K562 (cell line): ENCODE results near the gene NR3C2. TPM values are rescaled to one million over a fixed set of nuclear protein-coding genes. Genes with fewer than 3 reads are reported as not detected.

Experiments
- ATAC-seq: fragments of 200-7000 bp; cut with Tn5 transposase; 3 replicates; pipeline ENCODE4 v1.9.1; 2020; ENCODE audit warnings: moderate library complexity
- BruUV-seq: library from RNA; stranded (reverse); fragments of 400-500 nt; replicated peaks from 2 replicates; lab custom pipeline; 2021; lab: Mats Ljungman, UMichigan
- CTCF ChIA-PET: fragments of 300-600 bp; formaldehyde crosslinking; extraction: SDS; loops from one replicate; lab custom pipeline; 2021; ENCODE audit warnings: low intra/inter-chr PET ratio; lab: Yijun Ruan, JAX
- POLR2A ChIA-PET: fragments of 300-600, 350-650 bp; sonication (Branson Sonifier 250); formaldehyde crosslinking; extraction: SDS; loops from one replicate; lab custom pipeline; 2021; ENCODE audit warnings: antibody characterized with exemption, inconsistent platforms; lab: Yijun Ruan, JAX
- DNase-seq, 4 experiments: peaks; one replicate each; pipeline versions ENCODE4 v3.0.0 to v3.0.0-alpha.2; 2011 to 2018; ENCODE audit warnings: low spot score in 3 of 4, mixed read lengths in 3 of 4; ENCODE audit errors: extremely low read depth in 1 of 4
- FAIRE-seq: peaks from 2 replicates; lab custom pipeline; 2011; peaks lifted over from hg19 to GRCh38; lab: Jason Lieb, UNC
- H2AFZ ChIP-seq: 2 replicates; pipeline ENCODE4 v1.6.0; 2011; ENCODE audit warnings: low read depth, low read length, control low read depth, inconsistent platforms
- H3K27ac ChIP-seq: fragments of 200-600 bp; 3 replicates; pipeline ENCODE4 v1.8.0; 2011; ENCODE audit warnings: low read depth, mild to moderate bottlenecking, control low read depth, inconsistent platforms, low read length, moderate library complexity, mixed read lengths; ENCODE audit errors: extremely low read depth
- H3K27me3 ChIP-seq, 2 experiments: fragments of 300-600 bp in 1 of 2; 2 replicates in 1 of 2; 3 replicates in 1 of 2; pipeline versions ENCODE4 v1.6.0 to v1.8.0; 2011; ENCODE audit warnings: inconsistent platforms in 2 of 2, low read length in 2 of 2, mild to moderate bottlenecking in 1 of 2, mixed read lengths in 1 of 2, moderate library complexity in 1 of 2; ENCODE audit not compliant: control insufficient read depth in 2 of 2, insufficient read depth in 2 of 2
- H3K36me3 ChIP-seq: fragments of 300-600 bp; 3 replicates; pipeline ENCODE4 v1.8.0; 2011; ENCODE audit warnings: mild to moderate bottlenecking, low read length, inconsistent platforms; ENCODE audit not compliant: control insufficient read depth, insufficient read depth
- H3K4me1 ChIP-seq, 2 experiments: fragments of 200-600 bp in 1 of 2; replicated peaks in 1 of 2; 2 replicates in 1 of 2; 3 replicates in 1 of 2; pipeline versions ENCODE4 v1.5.1 to v1.8.0; 2011; ENCODE audit warnings: inconsistent platforms in 2 of 2, low read length in 2 of 2, mild to moderate bottlenecking in 1 of 2, mixed read lengths in 1 of 2, moderate library complexity in 1 of 2; ENCODE audit not compliant: control insufficient read depth in 2 of 2, insufficient read depth in 2 of 2
- H3K4me2 ChIP-seq: 2 replicates; pipeline ENCODE4 v1.6.1; 2011; ENCODE audit warnings: low read length, control low read depth, inconsistent platforms, mixed read lengths; ENCODE audit not compliant: insufficient read depth
- H3K4me3 ChIP-seq: fragments of 200-600 bp; sonication (generic), shearing (Covaris generic); 2 replicates; pipeline ENCODE4 v1.5.1; 2016; ENCODE audit warnings: control low read depth, inconsistent platforms
- H3K79me2 ChIP-seq: fragments of 200-600 bp; 3 replicates; pipeline ENCODE4 v1.8.0; 2011; ENCODE audit warnings: low read length, inconsistent platforms; ENCODE audit not compliant: control insufficient read depth, insufficient read depth
- H3K9ac ChIP-seq, 2 experiments: 2 replicates each; pipeline versions ENCODE4 v1.6.0 to v1.6.1; 2011; ENCODE audit warnings: low read depth in 2 of 2, low read length in 2 of 2, control low read depth in 1 of 2, inconsistent platforms in 1 of 2, mild to moderate bottlenecking in 1 of 2, mixed read lengths in 1 of 2; ENCODE audit not compliant: insufficient read depth in 1 of 2
- H3K9me1 ChIP-seq: one replicate; pipeline ENCODE4 v1.6.0; 2011; ENCODE audit warnings: inconsistent platforms, mild to moderate bottlenecking, low read length, moderate library complexity; ENCODE audit not compliant: control insufficient read depth, insufficient read depth
- H3K9me3 ChIP-seq: replicated peaks from 2 replicates; pipeline ENCODE4 v1.5.1; 2011; ENCODE audit warnings: low read depth, low read length, inconsistent platforms; ENCODE audit not compliant: control insufficient read depth, insufficient read depth
- H4K20me1 ChIP-seq: replicated peaks from 2 replicates; pipeline ENCODE4 v1.6.1; 2011; ENCODE audit warnings: low read length, inconsistent platforms, mixed read lengths; ENCODE audit not compliant: control insufficient read depth, insufficient read depth
- CBX5 ChIP-seq: IDR thresholded peaks from 2 replicates; pipeline ENCODE4 v1.6.1; 2014; ENCODE audit warnings: low read depth, borderline replicate concordance
- HNRNPLL ChIP-seq: fragments of 200-400 bp; formaldehyde crosslinking; IDR thresholded peaks from 2 replicates; pipeline ENCODE4 v1.6.1; 2017; ENCODE audit warnings: low read length, low read depth, mild to moderate bottlenecking; ENCODE audit not compliant: poor library complexity, severe bottlenecking
- MAZ ChIP-seq, 2 experiments: fragments of 450-650 bp in 1 of 2; sonication (generic) in 1 of 2; formaldehyde crosslinking; IDR thresholded peaks in 1 of 2; conservative IDR thresholded peaks in 1 of 2; 2 replicates each; pipeline versions ENCODE4 v1.4.0 to v1.5.0; 2020; ENCODE audit warnings: mild to moderate bottlenecking in 1 of 2, missing genetic modification reagents in 1 of 2
- MTA3 ChIP-seq: fragments of 450-650 bp; formaldehyde crosslinking; IDR thresholded peaks from 2 replicates; pipeline ENCODE4 v1.6.1; 2017; ENCODE audit warnings: mild to moderate bottlenecking, borderline replicate concordance
- MTF1 ChIP-seq: fragments of 250-450 bp; sonication (Bioruptor Pico); IDR thresholded peaks from 2 replicates; pipeline ENCODE4 v1.9.0; 2021; ENCODE audit warnings: moderate library complexity, mild to moderate bottlenecking, inconsistent platforms, borderline replicate concordance
- NR2C1 ChIP-seq, 2 experiments: fragments of 450-650 bp; IDR thresholded peaks; 2 replicates each; pipeline ENCODE4 v1.6.1; 2017; ENCODE audit warnings: mild to moderate bottlenecking in 2 of 2, antibody characterized with exemption in 1 of 2, inconsistent platforms in 1 of 2, missing compliant biosample characterization in 1 of 2, missing genetic modification characterization in 1 of 2
- SP2 ChIP-seq: IDR thresholded peaks from 2 replicates; pipeline ENCODE4 v1.6.1; 2011; ENCODE audit warnings: mild to moderate bottlenecking, low read depth, low read length, moderate library complexity; ENCODE audit not compliant: poor library complexity, severe bottlenecking; ENCODE audit errors: extremely low read depth
- SUPT5H ChIP-seq: fragments of 450-650 bp; IDR thresholded peaks from 2 replicates; pipeline ENCODE4 v1.6.1; 2016
- ZC3H4 ChIP-seq: sonication (generic); formaldehyde crosslinking; IDR thresholded peaks from 2 replicates; pipeline ENCODE4 v1.9.0; 2021; ENCODE audit warnings: missing genetic modification reagents, borderline replicate concordance
- ZNF384 ChIP-seq: IDR thresholded peaks from 2 replicates; pipeline ENCODE4 v1.6.1; 2012; ENCODE audit warnings: low read depth, low read length, improper control_type of control experiment
- ZNF644 ChIP-seq: fragments of 200-800 bp; sonication (Bioruptor generic); IDR thresholded peaks from 2 replicates; pipeline ENCODE4 v1.6.1; 2016; ENCODE audit warnings: low read depth, missing genetic modification characterization, missing compliant biosample characterization
- WGBS: fragments of 100-300 bp; shearing (Covaris generic); methylation state at CpG from one replicate; pipeline ENCODE4 v1.1.6; 2016; ENCODE audit warnings: low coverage, mixed read lengths; ENCODE audit not compliant: insufficient coverage; ENCODE audit errors: missing lambda C conversion rate; 5-methylcytosine and 5-hydroxymethylcytosine counted together
- in situ Hi-C: fragments of 300-500 bp; cut with MboI; formaldehyde crosslinking; loops from 4 replicates; pipeline ENCODE4 v1.15.0; 2018; ENCODE audit warnings: inconsistent platforms, mixed read lengths
- intact Hi-C: fragments of 100-400 bp; cut with micrococcal nuclease; formaldehyde crosslinking; loops from 2 replicates; pipeline ENCODE4 v1.14.2; 2022
- polyA plus RNA-seq, 8 experiments: library from polyadenylated mRNA; depleted of rRNA in 4 of 8; stranded (reverse) in 5 of 8; unstranded in 3 of 8; fragments of >200 nt; fragmentation: Nextera tagmentation in 2 of 8; fragmentation: Illumina TruSeq in 1 of 8; extraction: Ambion mirVana in 2 of 8; extraction: Trizol in 1 of 8; gene quantifications; 2 replicates each; pipeline versions ENCODE4 v1.2.1 to v1.2.3, GENCODE V29; 2011 to 2014; ENCODE audit warnings: inconsistent platforms in 1 of 8, missing spikeins in 1 of 8
- total RNA-seq, 7 experiments: library from RNA; depleted of rRNA in 6 of 7; stranded (reverse); fragments of >200 nt in 6 of 7; fragmentation: Illumina TruSeq in 2 of 7; extraction: Trizol in 2 of 7; gene quantifications; 2 replicates each; pipeline versions ENCODE4 v1.2.1 to v1.2.3, GENCODE V29; 2011 to 2021; ENCODE audit warnings: low replicate concordance in 1 of 7
- TF ChIP-seq, protein P1 (sequence below): fragments of 450-650 bp; IDR thresholded peaks from 2 replicates; pipeline ENCODE4 v1.6.1; 2018; ENCODE audit not compliant: partially characterized antibody

NR3C2 gene
- total and polyA plus RNA-seq, 9 of the 15 experiments (the other 6 are each of a cell fraction or from before 2014, with no cell fraction given) = 0.01 to 0.28 (median 0.16) TPM; not detected in 2

DNA sequence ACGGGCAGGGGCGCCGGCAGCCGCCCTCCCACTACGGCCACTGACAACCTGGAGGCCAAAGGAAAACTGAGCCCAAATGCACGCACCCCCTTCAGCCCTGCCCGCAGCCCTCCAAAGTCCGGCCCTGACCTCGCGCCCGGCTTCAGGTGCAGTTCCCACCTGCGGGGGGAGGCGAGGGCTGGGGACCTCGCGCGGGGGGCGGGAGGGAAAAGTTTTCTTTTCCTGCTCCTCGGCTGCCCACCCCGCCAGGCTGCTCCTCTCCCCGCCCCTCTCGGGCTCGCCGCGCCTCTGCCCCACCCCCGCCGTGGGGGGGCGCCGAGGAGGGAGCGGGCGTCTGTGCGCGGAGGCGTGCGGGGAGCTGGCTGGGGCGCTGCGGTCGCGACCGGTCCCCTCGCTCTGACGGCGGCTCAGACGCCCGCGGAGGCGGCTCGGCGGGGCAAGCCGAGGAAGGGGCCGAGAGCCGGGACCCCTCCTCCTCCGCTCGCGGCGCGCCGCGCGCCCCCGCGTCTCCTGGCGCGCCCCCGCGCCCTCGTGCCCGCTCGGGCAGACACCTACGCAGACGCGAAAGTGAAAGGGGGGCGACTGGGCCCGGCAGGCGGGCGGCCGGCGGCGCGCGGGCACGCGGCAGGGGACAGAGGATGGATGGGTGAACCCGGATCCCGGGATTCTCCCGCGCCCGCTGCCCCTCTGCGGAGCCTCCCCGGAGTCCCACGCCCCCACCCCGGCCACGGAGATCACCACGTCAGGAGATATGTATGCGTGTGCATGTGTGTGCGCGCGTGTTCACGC lies 3.1 kb upstream of the NR3C2 start (continued):
- TF ChIP-seq MAZ (CRISPR knock-in tag; conservative IDR thresholded peaks at IDR 0.05 in 1 of 2, IDR thresholded peaks at IDR 0.05 in 1 of 2) = peak in 1 of 2 experiments; percentile 44; a peak in 1 of 4 replicates
- no peak for TF ChIP-seq MTF1

DNA sequence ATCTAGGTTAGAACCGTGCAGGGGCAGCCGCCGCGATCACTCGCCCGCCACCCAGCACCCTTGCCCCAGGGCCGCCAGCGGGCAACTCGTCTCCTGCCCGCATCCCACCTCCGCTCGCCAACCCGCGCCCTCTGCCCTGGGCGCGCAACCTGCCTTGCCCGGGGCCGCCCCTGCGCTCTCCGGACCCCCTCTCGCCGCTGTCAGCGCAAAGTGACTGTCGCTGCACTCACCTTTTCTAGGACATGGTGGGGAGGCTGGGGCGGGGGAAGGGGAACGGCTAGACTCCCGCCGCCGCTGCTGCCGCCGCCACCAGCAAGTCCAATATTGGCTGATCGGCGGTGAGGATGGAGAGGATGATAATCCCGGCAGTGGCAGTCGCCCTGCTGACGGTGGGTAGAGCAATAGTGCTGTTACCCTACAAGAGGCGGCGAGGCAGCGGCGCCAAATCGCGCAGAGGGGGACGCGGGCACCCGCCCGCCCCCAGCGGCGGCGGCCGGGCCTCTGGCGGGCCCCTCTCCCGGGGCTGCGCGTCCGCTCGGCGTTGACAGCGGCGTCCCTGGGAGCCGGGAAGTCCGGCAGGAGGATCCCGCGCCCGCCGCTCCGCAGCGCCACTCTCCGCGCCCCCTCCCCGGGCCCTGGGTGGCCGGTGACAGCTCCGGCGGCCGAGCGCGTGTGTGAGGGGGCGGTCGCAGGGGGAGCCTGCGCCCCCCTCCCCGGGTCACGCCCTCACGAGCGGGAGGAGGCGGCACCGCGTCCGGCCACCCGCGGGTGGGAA lies 2.3 kb upstream of the NR3C2 start:
- no TSS peak for BruUV-seq
- Histone ChIP-seq H3K27me3 (peaks cover 0 to 8% of the 10 kb centered on the region in 2 experiments; a peak in 1 of 5 replicates), H4K20me1 (no peaks in the 10 kb centered on the region), H3K9me3 (no peaks in the 10 kb centered on the region), H3K79me2 (no peaks in the 10 kb centered on the region), H3K4me2 (no peak overlapping the region), H3K4me3 (peak overlapping the region; percentile 27; the same call in 1 of the 2 replicates), H3K4me1 (peaks cover 0 to 34% of the 10 kb centered on the region in 2 experiments; a peak in 2 of 5 replicates), H3K9ac (no peak overlapping the region), H3K36me3 (no peaks in the 10 kb centered on the region), H2AFZ (no peak overlapping the region), H3K27ac (no peak overlapping the region), H3K9me1 (no peaks in the 10 kb centered on the region)
- WGBS = 14% methylated on average over 7 of the region's 89 CpGs
- POLR2A ChIA-PET = no interaction called here
- intact Hi-C loops (no loop called here), in situ Hi-C loops (no loop called here)
- DNase-seq (peak in 1 of 4 experiments; percentile 7), ATAC-seq (no peak), FAIRE-seq (no peak)
- CTCF ChIA-PET = no interaction called here
- TF ChIP-seq SUPT5H (no peak), ZNF384 (no peak), SP2 (no peak), CBX5 (no peak), HNRNPLL (no peak), MTA3 (no peak), NR2C1 (IDR thresholded peaks at IDR 0.05) (no peak), NR2C1 (tag; IDR thresholded peaks at IDR 0.05) (no peak), ZC3H4 (CRISPR knock-in tag) (no peak), ZNF644 (tag) (no peak)
- TF ChIP-seq, protein P1, sequence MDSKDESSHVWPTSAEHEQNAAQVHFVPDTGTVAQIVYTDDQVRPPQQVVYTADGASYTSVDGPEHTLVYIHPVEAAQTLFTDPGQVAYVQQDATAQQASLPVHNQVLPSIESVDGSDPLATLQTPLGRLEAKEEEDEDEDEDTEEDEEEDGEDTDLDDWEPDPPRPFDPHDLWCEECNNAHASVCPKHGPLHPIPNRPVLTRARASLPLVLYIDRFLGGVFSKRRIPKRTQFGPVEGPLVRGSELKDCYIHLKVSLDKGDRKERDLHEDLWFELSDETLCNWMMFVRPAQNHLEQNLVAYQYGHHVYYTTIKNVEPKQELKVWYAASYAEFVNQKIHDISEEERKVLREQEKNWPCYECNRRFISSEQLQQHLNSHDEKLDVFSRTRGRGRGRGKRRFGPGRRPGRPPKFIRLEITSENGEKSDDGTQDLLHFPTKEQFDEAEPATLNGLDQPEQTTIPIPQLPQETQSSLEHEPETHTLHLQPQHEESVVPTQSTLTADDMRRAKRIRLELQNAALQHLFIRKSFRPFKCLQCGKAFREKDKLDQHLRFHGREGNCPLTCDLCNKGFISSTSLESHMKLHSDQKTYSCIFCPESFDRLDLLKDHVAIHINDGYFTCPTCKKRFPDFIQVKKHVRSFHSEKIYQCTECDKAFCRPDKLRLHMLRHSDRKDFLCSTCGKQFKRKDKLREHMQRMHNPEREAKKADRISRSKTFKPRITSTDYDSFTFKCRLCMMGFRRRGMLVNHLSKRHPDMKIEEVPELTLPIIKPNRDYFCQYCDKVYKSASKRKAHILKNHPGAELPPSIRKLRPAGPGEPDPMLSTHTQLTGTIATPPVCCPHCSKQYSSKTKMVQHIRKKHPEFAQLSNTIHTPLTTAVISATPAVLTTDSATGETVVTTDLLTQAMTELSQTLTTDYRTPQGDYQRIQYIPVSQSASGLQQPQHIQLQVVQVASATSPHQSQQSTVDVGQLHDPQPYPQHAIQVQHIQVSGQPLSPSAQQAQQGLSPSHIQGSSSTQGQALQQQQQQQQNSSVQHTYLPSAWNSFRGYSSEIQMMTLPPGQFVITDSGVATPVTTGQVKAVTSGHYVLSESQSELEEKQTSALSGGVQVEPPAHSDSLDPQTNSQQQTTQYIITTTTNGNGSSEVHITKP = no peak
